IPS-18a (cell line): Measurements from ENCODE around the gene ORAI2.

Experiments
- H3K27ac ChIP-seq: one replicate; pipeline ENCODE4 v1.5.1; 2013; ENCODE audit warnings: low read length
- H3K27me3 ChIP-seq: one replicate; pipeline ENCODE4 v1.6.1; 2013; ENCODE audit warnings: mild to moderate bottlenecking, low read length; ENCODE audit not compliant: control insufficient read depth, insufficient read depth
- H3K36me3 ChIP-seq: one replicate; pipeline ENCODE4 v1.6.1; 2013; ENCODE audit warnings: low read depth, low read length; ENCODE audit not compliant: control insufficient read depth
- H3K4me1 ChIP-seq: one replicate; pipeline ENCODE4 v1.6.1; 2013; ENCODE audit warnings: low read depth, low read length; ENCODE audit not compliant: control insufficient read depth
- H3K4me3 ChIP-seq: one replicate; pipeline ENCODE4 v1.5.1; 2013; ENCODE audit warnings: low read length
- H3K9ac ChIP-seq: one replicate; pipeline ENCODE4 v1.6.1; 2013; ENCODE audit warnings: mild to moderate bottlenecking, low read length, moderate library complexity
- H3K9me3 ChIP-seq: one replicate; pipeline ENCODE4 v1.6.1; 2013; ENCODE audit warnings: low read depth, low read length; ENCODE audit not compliant: control insufficient read depth

ORAI2 gene

GRCh38 chr7:102432442-102433218, 745 bp upstream of the ORAI2 start:
- Histone ChIP-seq H3K9ac (peak overlapping the region; percentile 44), H3K27me3 (no peaks in the 10 kb centered on the region), H3K27ac (no peak overlapping the region), H3K9me3 (no peaks in the 10 kb centered on the region), H3K4me3 (peak overlapping the region; percentile 60), H3K36me3 (no peaks in the 10 kb centered on the region), H3K4me1 (peaks cover 4% of the 10 kb centered on the region)

GRCh38 chr7:102434039-102434486, 688 bp downstream of the ORAI2 start:
- no peaks in the 10 kb centered on the region for H3K27me3 ChIP-seq
- no peak overlapping the region for H3K27ac ChIP-seq
- H3K9me3 ChIP-seq, result no peaks in the 10 kb centered on the region
- H3K4me1 ChIP-seq, result peaks cover 4% of the 10 kb centered on the region
- peak overlapping the region; percentile 60 for H3K4me3 ChIP-seq
- H3K9ac ChIP-seq, result peak overlapping the region; percentile 21
- peaks cover 4% of the 10 kb centered on the region for H3K36me3 ChIP-seq

GRCh38 chr7:102436118-102436517, 2.7 kb downstream of the ORAI2 start:
- Histone ChIP-seq H3K36me3 (peaks cover 6% of the 10 kb centered on the region), H3K27me3 (no peaks in the 10 kb centered on the region), H3K9me3 (no peaks in the 10 kb centered on the region), H3K4me3 (no peak overlapping the region), H3K27ac (no peak overlapping the region), H3K4me1 (peaks cover 4% of the 10 kb centered on the region), H3K9ac (no peak overlapping the region)

GRCh38 chr7:102439963-102440795, 6.8 kb downstream of the ORAI2 start:
- H3K36me3 ChIP-seq, result peaks cover 6% of the 10 kb centered on the region
- H3K9ac ChIP-seq, result no peak overlapping the region
- H3K27me3 ChIP-seq, result no peaks in the 10 kb centered on the region
- H3K9me3 ChIP-seq, result no peaks in the 10 kb centered on the region
- peaks cover 6% of the 10 kb centered on the region for H3K4me1 ChIP-seq
- H3K4me3 ChIP-seq, result no peak overlapping the region
- no peak overlapping the region for H3K27ac ChIP-seq

- Histone ChIP-seq H3K9ac (no peak overlapping the region), H3K27me3 (no peaks in the 10 kb centered on the region), H3K4me1 (peaks cover 6% of the 10 kb centered on the region), H3K4me3 (no peak overlapping the region), H3K36me3 (peaks cover 9% of the 10 kb centered on the region), H3K9me3 (no peaks in the 10 kb centered on the region), H3K27ac (no peak overlapping the region)
Observed at GRCh38 chr7:102444961-102445673, 11.7 kb downstream of the ORAI2 start.

- no peaks in the 10 kb centered on the region for H3K9me3 ChIP-seq
- no peak overlapping the region for H3K4me3 ChIP-seq
- H3K27me3 ChIP-seq, result no peaks in the 10 kb centered on the region
- H3K4me1 ChIP-seq, result peaks cover 6% of the 10 kb centered on the region
- no peak overlapping the region for H3K27ac ChIP-seq
- peaks cover 9% of the 10 kb centered on the region for H3K36me3 ChIP-seq
- no peak overlapping the region for H3K9ac ChIP-seq
Observed at GRCh38 chr7:102445674-102446071, 12.3 kb downstream of the ORAI2 start.

- no peaks in the 10 kb centered on the region for H3K9me3 ChIP-seq
- H3K27ac ChIP-seq, result no peak overlapping the region
- H3K4me1 ChIP-seq, result peaks cover 8% of the 10 kb centered on the region
- H3K9ac ChIP-seq, result no peak overlapping the region
- H3K4me3 ChIP-seq, result no peak overlapping the region
- H3K36me3 ChIP-seq, result peaks cover 9% of the 10 kb centered on the region
- H3K27me3 ChIP-seq, result no peaks in the 10 kb centered on the region
Observed at GRCh38 chr7:102446387-102447156, 13.2 kb downstream of the ORAI2 start.

GRCh38 chr7:102447311-102447710, 13.9 kb downstream of the ORAI2 start:
- peaks cover 9% of the 10 kb centered on the region for H3K36me3 ChIP-seq
- H3K4me1 ChIP-seq, result peaks cover 5% of the 10 kb centered on the region
- H3K4me3 ChIP-seq, result no peak overlapping the region
- H3K27me3 ChIP-seq, result no peaks in the 10 kb centered on the region
- no peak overlapping the region for H3K27ac ChIP-seq
- H3K9me3 ChIP-seq, result no peaks in the 10 kb centered on the region
- H3K9ac ChIP-seq, result no peak overlapping the region

- no peak overlapping the region for H3K4me3 ChIP-seq
- peaks cover 5% of the 10 kb centered on the region for H3K4me1 ChIP-seq
- no peak overlapping the region for H3K27ac ChIP-seq
- peaks cover 9% of the 10 kb centered on the region for H3K36me3 ChIP-seq
- no peaks in the 10 kb centered on the region for H3K27me3 ChIP-seq
- no peak overlapping the region for H3K9ac ChIP-seq
- H3K9me3 ChIP-seq, result no peaks in the 10 kb centered on the region
Observed at GRCh38 chr7:102449136-102449535, 15.8 kb downstream of the ORAI2 start.

GRCh38 chr7:102450242-102450641, 16.9 kb downstream of the ORAI2 start:
- H3K36me3 ChIP-seq, result peaks cover 9% of the 10 kb centered on the region
- H3K9me3 ChIP-seq, result no peaks in the 10 kb centered on the region
- H3K4me1 ChIP-seq, result peaks cover 5% of the 10 kb centered on the region
- no peaks in the 10 kb centered on the region for H3K27me3 ChIP-seq
- H3K4me3 ChIP-seq, result no peak overlapping the region
- H3K27ac ChIP-seq, result no peak overlapping the region
- no peak overlapping the region for H3K9ac ChIP-seq
